NB4 (cell line): ENCODE results near the gene SELENOT.
"Not testable (repeated sequence)": the region's sequence is repeated elsewhere in the genome, so short reads cannot be mapped to it uniquely, and the experiment has no call there.

Experiments used
- DNase-seq: peaks from one replicate; pipeline ENCODE4 v3.0.0; 2010; ENCODE audit warnings: low read depth
- H3K4me3 ChIP-seq: one replicate; pipeline ENCODE4 v1.5.1; 2011; ENCODE audit warnings: mild to moderate bottlenecking, low read depth, low read length, moderate library complexity
- MYC ChIP-seq: IDR thresholded peaks from 2 replicates; pipeline ENCODE4 v1.6.1; 2011; ENCODE audit warnings: low read depth, low read length
- POLR2A ChIP-seq: IDR thresholded peaks from 2 replicates; pipeline ENCODE4 v1.6.1; 2011; ENCODE audit warnings: mild to moderate bottlenecking; ENCODE audit not compliant: insufficient read length; ENCODE audit errors: extremely low read depth
- TF ChIP-seq, protein P1 (sequence below): IDR thresholded peaks from one replicate; pipeline ENCODE4 v1.5.1; 2012; ENCODE audit warnings: low read depth, low read length
- TF ChIP-seq, protein P2 (sequence below): IDR thresholded peaks from 2 replicates; pipeline ENCODE4 v1.6.1; 2011; ENCODE audit warnings: low read depth, low read length

SELENOT gene

GRCh38 chr3:150589759-150590158 is 13.4 kb upstream of the SELENOT start:
- DNase-seq = no peak
- no peak overlapping the region for H3K4me3 ChIP-seq
- TF ChIP-seq MYC = no peak
- TF ChIP-seq POLR2A = no peak
- TF ChIP-seq, protein P1, sequence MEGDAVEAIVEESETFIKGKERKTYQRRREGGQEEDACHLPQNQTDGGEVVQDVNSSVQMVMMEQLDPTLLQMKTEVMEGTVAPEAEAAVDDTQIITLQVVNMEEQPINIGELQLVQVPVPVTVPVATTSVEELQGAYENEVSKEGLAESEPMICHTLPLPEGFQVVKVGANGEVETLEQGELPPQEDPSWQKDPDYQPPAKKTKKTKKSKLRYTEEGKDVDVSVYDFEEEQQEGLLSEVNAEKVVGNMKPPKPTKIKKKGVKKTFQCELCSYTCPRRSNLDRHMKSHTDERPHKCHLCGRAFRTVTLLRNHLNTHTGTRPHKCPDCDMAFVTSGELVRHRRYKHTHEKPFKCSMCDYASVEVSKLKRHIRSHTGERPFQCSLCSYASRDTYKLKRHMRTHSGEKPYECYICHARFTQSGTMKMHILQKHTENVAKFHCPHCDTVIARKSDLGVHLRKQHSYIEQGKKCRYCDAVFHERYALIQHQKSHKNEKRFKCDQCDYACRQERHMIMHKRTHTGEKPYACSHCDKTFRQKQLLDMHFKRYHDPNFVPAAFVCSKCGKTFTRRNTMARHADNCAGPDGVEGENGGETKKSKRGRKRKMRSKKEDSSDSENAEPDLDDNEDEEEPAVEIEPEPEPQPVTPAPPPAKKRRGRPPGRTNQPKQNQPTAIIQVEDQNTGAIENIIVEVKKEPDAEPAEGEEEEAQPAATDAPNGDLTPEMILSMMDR = no peak
- TF ChIP-seq, protein P2, sequence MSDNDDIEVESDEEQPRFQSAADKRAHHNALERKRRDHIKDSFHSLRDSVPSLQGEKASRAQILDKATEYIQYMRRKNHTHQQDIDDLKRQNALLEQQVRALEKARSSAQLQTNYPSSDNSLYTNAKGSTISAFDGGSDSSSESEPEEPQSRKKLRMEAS = no peak

- TF ChIP-seq POLR2A (no peak), MYC (no peak)
- TF ChIP-seq, protein P1 = no peak
- TF ChIP-seq, protein P2 = no peak
- H3K4me3 ChIP-seq = no peak overlapping the region
- no peak for DNase-seq
Observed at GRCh38 chr3:150594150-150594549, 9.0 kb upstream of the SELENOT start.

- no peak for TF ChIP-seq MYC
- TF ChIP-seq, protein P2 = no peak
- no peak for TF ChIP-seq POLR2A
- TF ChIP-seq, protein P1 = no peak
- DNase-seq = no peak
Observed at GRCh38 chr3:150597646-150598045, 5.5 kb upstream of the SELENOT start.

DNA sequence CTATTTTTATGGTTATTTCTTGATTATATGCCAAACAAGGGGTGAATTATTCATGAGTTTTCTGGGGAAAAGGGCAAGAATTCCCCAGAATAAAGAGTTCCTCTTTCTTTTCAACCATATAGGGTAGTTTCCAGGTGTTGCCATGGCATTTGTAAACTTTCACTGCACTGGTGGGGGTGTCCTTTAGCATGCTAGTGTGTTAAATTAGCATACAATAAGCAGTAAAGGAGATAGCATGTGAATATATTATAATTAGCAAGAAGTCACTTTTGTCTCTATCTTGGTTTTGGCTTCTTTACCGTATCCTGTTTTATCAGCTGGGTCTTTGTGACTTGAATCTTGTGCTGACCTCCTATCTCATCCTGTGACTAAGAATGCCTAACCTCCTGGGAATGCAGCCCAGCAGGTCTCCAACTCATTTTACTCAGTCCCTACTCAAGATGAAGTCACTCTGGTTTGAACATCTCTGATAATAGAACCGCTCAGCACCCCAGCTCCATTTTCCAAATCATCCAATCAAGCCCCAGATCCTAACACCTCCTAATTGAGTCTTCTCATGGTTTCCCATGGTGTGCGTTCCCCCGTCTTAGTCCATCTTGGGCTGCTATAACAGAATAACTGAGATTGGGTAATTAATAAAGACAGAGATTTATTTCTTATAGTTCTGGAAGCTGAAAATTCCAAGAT is 3.4 kb upstream of the SELENOT start:
- TF ChIP-seq, protein P1 = no peak
- TF ChIP-seq POLR2A (no peak), MYC (no peak)
- TF ChIP-seq, protein P2 = no peak
- H3K4me3 ChIP-seq = no peak overlapping the region
- peak; percentile 17 for DNase-seq

More at GRCh38 chr3:150597646-150598045, 5.5 kb upstream of the SELENOT start:
- H3K4me3 ChIP-seq = no peak overlapping the region

- peak overlapping the region; percentile 21 for H3K4me3 ChIP-seq
Observed at GRCh38 chr3:150600647-150601530, 2.2 kb upstream of the SELENOT start.

GRCh38 chr3:150602426-150603152 is 532 bp upstream of the SELENOT start:
- H3K4me3 ChIP-seq = peak overlapping the region; percentile 85
- TF ChIP-seq POLR2A = no peak
- TF ChIP-seq, protein P2 = no peak
- no peak for TF ChIP-seq MYC
- TF ChIP-seq, protein P1 = no peak
- peak; percentile 10 for DNase-seq

More at GRCh38 chr3:150600647-150601530, 2.2 kb upstream of the SELENOT start:
- DNase-seq = not testable (repeated sequence)
